Parathyroid adenoma (tissue), 2 donors: ENCODE measurements around the gene CCDC179.

Source experiments
- H2AFZ ChIP-seq: fragments of 300-600 bp; sonication (generic); one replicate; pipeline ENCODE4 v1.7.0; 2017; ENCODE audit warnings: antibody characterized with exemption, mild to moderate bottlenecking
- H3K27ac ChIP-seq: fragments of 300-600 bp; sonication (generic); one replicate; pipeline ENCODE4 v1.7.0; 2017
- H3K27me3 ChIP-seq: fragments of 300-600 bp; sonication (generic); one replicate; pipeline ENCODE4 v1.7.0; 2017; ENCODE audit warnings: low read length; ENCODE audit not compliant: control insufficient read depth, insufficient read depth
- H3K36me3 ChIP-seq: fragments of 300-600 bp; sonication (generic); one replicate; pipeline ENCODE4 v1.7.0; 2017; ENCODE audit warnings: low read length; ENCODE audit not compliant: control insufficient read depth, insufficient read depth
- H3K4me1 ChIP-seq: fragments of 300-600 bp; sonication (generic); one replicate; pipeline ENCODE4 v1.7.0; 2017; ENCODE audit warnings: control low read depth
- H3K4me2 ChIP-seq: fragments of 300-600 bp; sonication (generic); one replicate; pipeline ENCODE4 v1.7.0; 2017; ENCODE audit warnings: low read length
- H3K4me3 ChIP-seq: fragments of 300-600 bp; sonication (generic); one replicate; pipeline ENCODE4 v1.7.0; 2017; ENCODE audit warnings: low read depth, low read length
- H3K79me2 ChIP-seq: fragments of 300-600 bp; sonication (generic); one replicate; pipeline ENCODE4 v1.7.0; 2017; ENCODE audit warnings: control low read depth
- H3K9ac ChIP-seq: fragments of 300-600 bp; sonication (generic); one replicate; pipeline ENCODE4 v1.7.0; 2017; ENCODE audit warnings: mild to moderate bottlenecking
- H3K9me3 ChIP-seq: fragments of 300-600 bp; sonication (generic); one replicate; pipeline ENCODE4 v1.7.0; 2017; ENCODE audit warnings: low read length; ENCODE audit not compliant: control insufficient read depth
- CTCF ChIP-seq: fragments of 300-600 bp; sonication (generic); IDR thresholded peaks from one replicate; pipeline ENCODE4 v1.7.0; 2017; ENCODE audit warnings: antibody characterized with exemption, mild to moderate bottlenecking
- donor health status: primary hyperparathyroidism.

CCDC179 gene

GRCh38 chr11:22860241-22860640 is at the start of gene CCDC179:
TSS of gene CCDC179 (minus strand) at chr11:22860474. CDS start at chr11:22860421, 53 bp downstream.
- Histone ChIP-seq H3K4me3 (no peak within 1 kb of the TSS), H3K36me3 (no peaks in the 10 kb centered on the region), H3K79me2 (no peaks in the 10 kb centered on the region), H3K27me3 (no peaks in the 10 kb centered on the region), H2AFZ (no peak within 1 kb of the TSS), H3K4me2 (no peak within 1 kb of the TSS), H3K9me3 (no peaks in the 10 kb centered on the region), H3K27ac (no peak within 1 kb of the TSS), H3K4me1 (no peaks in the 10 kb centered on the region), H3K9ac (no peak within 1 kb of the TSS)
- no peak for TF ChIP-seq CTCF

GRCh38 chr11:22903782-22904181 is 43.5 kb upstream of the CCDC179 start:
- H3K4me3 ChIP-seq: no peak overlapping the region
- H3K79me2 ChIP-seq: no peaks in the 10 kb centered on the region
- no peak overlapping the region for H3K4me2 ChIP-seq
- H3K9ac ChIP-seq: no peak overlapping the region
- no peak overlapping the region for H3K27ac ChIP-seq
- no peaks in the 10 kb centered on the region for H3K4me1 ChIP-seq
- H3K36me3 ChIP-seq: no peaks in the 10 kb centered on the region
- no peak for TF ChIP-seq CTCF
- no peaks in the 10 kb centered on the region for H3K27me3 ChIP-seq
- H3K9me3 ChIP-seq: no peaks in the 10 kb centered on the region
- no peak overlapping the region for H2AFZ ChIP-seq

GRCh38 chr11:22901603-22902002 is 41.3 kb upstream of the CCDC179 start:
- TF ChIP-seq CTCF: no peak
- Histone ChIP-seq H3K4me1 (no peaks in the 10 kb centered on the region), H3K79me2 (no peaks in the 10 kb centered on the region), H3K9ac (no peak overlapping the region), H3K4me2 (no peak overlapping the region), H3K27me3 (no peaks in the 10 kb centered on the region), H3K36me3 (no peaks in the 10 kb centered on the region), H2AFZ (no peak overlapping the region), H3K9me3 (no peaks in the 10 kb centered on the region), H3K4me3 (no peak overlapping the region), H3K27ac (no peak overlapping the region)

- Histone ChIP-seq H3K27ac (no peak overlapping the region), H3K9me3 (no peaks in the 10 kb centered on the region), H3K27me3 (no peaks in the 10 kb centered on the region), H3K4me1 (no peaks in the 10 kb centered on the region), H3K79me2 (no peaks in the 10 kb centered on the region), H3K36me3 (no peaks in the 10 kb centered on the region), H2AFZ (no peak overlapping the region), H3K9ac (no peak overlapping the region), H3K4me3 (no peak overlapping the region), H3K4me2 (no peak overlapping the region)
- TF ChIP-seq CTCF: no peak
Measured at GRCh38 chr11:22900764-22901486, 40.7 kb upstream of the CCDC179 start.

- no peak overlapping the region for H3K4me2 ChIP-seq
- no peak overlapping the region for H2AFZ ChIP-seq
- no peak overlapping the region for H3K4me3 ChIP-seq
- no peaks in the 10 kb centered on the region for H3K79me2 ChIP-seq
- H3K27ac ChIP-seq: no peak overlapping the region
- no peak overlapping the region for H3K9ac ChIP-seq
- H3K27me3 ChIP-seq: no peaks in the 10 kb centered on the region
- no peaks in the 10 kb centered on the region for H3K9me3 ChIP-seq
- H3K4me1 ChIP-seq: no peaks in the 10 kb centered on the region
- TF ChIP-seq CTCF: no peak
- H3K36me3 ChIP-seq: no peaks in the 10 kb centered on the region
Measured at GRCh38 chr11:22898036-22898435, 37.8 kb upstream of the CCDC179 start.
